Gastrocnemius medialis (tissue), 4 donors: ENCODE results near the gene WWOX. TPM values are rescaled to one million over a fixed set of nuclear protein-coding genes. Genes with fewer than 3 reads are reported as not detected.

Source experiments
- ATAC-seq, 2 donors: fragments of 150-250 bp; one replicate each; pipeline ENCODE4 v1.9.1; 2016
- DNase-seq, 2 donors: peaks; one replicate each; pipeline ENCODE4 v3.0.0-alpha.2; 2019
- H3K27ac ChIP-seq, 4 donors: fragments of 200-600 bp; sonication (generic); 1 replicate in 1 of 4; 2 replicates in 3 of 4; pipeline ENCODE4 v1.5.1; 2016 to 2018; ENCODE audit warnings: mild to moderate bottlenecking in 2 of 4, moderate library complexity in 1 of 4
- H3K27me3 ChIP-seq, 3 donors: fragments of 200-600 bp; sonication (generic) in 2 of 3; 1 replicate in 1 of 3; 2 replicates in 2 of 3; pipeline versions ENCODE4 v1.5.1 to v1.6.0; 2016 to 2019; ENCODE audit warnings: mild to moderate bottlenecking in 1 of 3, moderate library complexity in 1 of 3
- H3K36me3 ChIP-seq, 2 donors: fragments of 200-600 bp; sonication (generic) in 1 of 2; one replicate each; pipeline ENCODE4 v1.5.1; 2017 to 2018
- H3K4me1 ChIP-seq, 2 donors: fragments of 200-600 bp; sonication (generic) in 1 of 2; one replicate each; pipeline ENCODE4 v1.5.1; 2016 to 2017; ENCODE audit warnings: mild to moderate bottlenecking in 2 of 2
- H3K4me3 ChIP-seq, 4 donors: fragments of 200-600 bp; sonication (generic) in 3 of 4; 1 replicate in 1 of 4; 2 replicates in 3 of 4; pipeline ENCODE4 v1.5.1; 2016 to 2019; ENCODE audit warnings: mild to moderate bottlenecking in 2 of 4
- H3K9me3 ChIP-seq, 3 donors: fragments of 200-600 bp; sonication (generic) in 2 of 3; 1 replicate in 1 of 3; 2 replicates in 2 of 3; pipeline ENCODE4 v1.5.1; 2016 to 2019
- CTCF ChIP-seq, 5 experiments: fragments of 450-650 bp in 3 of 5; fragments of 200-600 bp in 2 of 5; sonication (generic) in 2 of 5; IDR thresholded peaks in 4 of 5; conservative IDR thresholded peaks in 1 of 5; 1 replicate in 4 of 5; 2 replicates in 1 of 5; pipeline ENCODE4 v1.5.1; 2016 to 2019; ENCODE audit warnings: antibody characterized with exemption in 5 of 5, mild to moderate bottlenecking in 3 of 5, moderate library complexity in 3 of 5
- POLR2A ChIP-seq, 2 donors: fragments of 450-650 bp; IDR thresholded peaks; one replicate each; pipeline ENCODE4 v1.6.1; 2017; ENCODE audit warnings: antibody characterized with exemption in 2 of 2, mild to moderate bottlenecking in 2 of 2, moderate library complexity in 2 of 2
- in situ Hi-C, 4 donors: fragments of 200-750 bp; cut with MboI; loops; one replicate each; pipeline versions ENCODE4 v1.15.0 to v1.8.0; 2017; ENCODE audit warnings: low sequenced_read_pairs in 4 of 4
- intact Hi-C: fragments of 100-400 bp; cut with DNase I; formaldehyde crosslinking; loops from one replicate; pipeline ENCODE4 v1.15.1; 2023; ENCODE audit warnings: low total_unique reads
- total RNA-seq, 4 donors: library from RNA; depleted of rRNA; stranded (reverse); fragments of >200 nt; gene quantifications; one replicate each; pipeline versions ENCODE4 v1.1.0 to v1.2.3, GENCODE V29; 2016

Gene WWOX
- total RNA-seq, 4 donors from 2014 or later: 3.3 to 13.0 (median 6.0) TPM

GRCh38 chr16:78469787-78470186 is 370.3 kb downstream of the WWOX start:
- TF ChIP-seq POLR2A (IDR thresholded peaks at IDR 0.05) (no peak), CTCF (IDR thresholded peaks at IDR 0.05 in 4 of 5, conservative IDR thresholded peaks at IDR 0.05 in 1 of 5) (no peak)
- ATAC-seq (no peak), DNase-seq (no peak)
- no peaks in the 10 kb centered on the region for H3K27me3 ChIP-seq
- H3K4me1 ChIP-seq: no peaks in the 10 kb centered on the region
- H3K36me3 ChIP-seq: no peaks in the 10 kb centered on the region
- no peaks in the 10 kb centered on the region for H3K9me3 ChIP-seq
- H3K4me3 ChIP-seq: no peak overlapping the region
- in situ Hi-C loops (no loop called here), intact Hi-C loops (no loop called here)
- no peak overlapping the region for H3K27ac ChIP-seq

- in situ Hi-C loops: no loop called here
- ATAC-seq: no peak
- TF ChIP-seq CTCF (IDR thresholded peaks at IDR 0.05 in 4 of 5, conservative IDR thresholded peaks at IDR 0.05 in 1 of 5): no peak
- TF ChIP-seq POLR2A (IDR thresholded peaks at IDR 0.05): no peak
- no peaks in the 10 kb centered on the region for H3K4me1 ChIP-seq
- intact Hi-C loops: no loop called here
- no peak overlapping the region for H3K4me3 ChIP-seq
- H3K27me3 ChIP-seq: no peaks in the 10 kb centered on the region
- H3K9me3 ChIP-seq: no peaks in the 10 kb centered on the region
- no peak for DNase-seq
- no peaks in the 10 kb centered on the region for H3K36me3 ChIP-seq
- H3K27ac ChIP-seq: no peak overlapping the region
These were observed 373.7 kb downstream of the WWOX start for GRCh38 chr16:78473031-78473699.

GRCh38 chr16:78474762-78475161 is 375.3 kb downstream of the WWOX start:
- no peak for DNase-seq
- Histone ChIP-seq H3K36me3 (no peaks in the 10 kb centered on the region), H3K9me3 (no peaks in the 10 kb centered on the region), H3K4me3 (no peak overlapping the region), H3K4me1 (no peaks in the 10 kb centered on the region), H3K27me3 (no peaks in the 10 kb centered on the region), H3K27ac (no peak overlapping the region)
- intact Hi-C loops (no loop called here), in situ Hi-C loops (no loop called here)
- TF ChIP-seq POLR2A (IDR thresholded peaks at IDR 0.05) (no peak), CTCF (IDR thresholded peaks at IDR 0.05 in 4 of 5, conservative IDR thresholded peaks at IDR 0.05 in 1 of 5) (no peak)
- ATAC-seq: no peak

- TF ChIP-seq CTCF (IDR thresholded peaks at IDR 0.05 in 4 of 5, conservative IDR thresholded peaks at IDR 0.05 in 1 of 5): no peak
- TF ChIP-seq POLR2A (IDR thresholded peaks at IDR 0.05): no peak
- in situ Hi-C loops (no loop called here), intact Hi-C loops (no loop called here)
These were observed 377.2 kb downstream of the WWOX start for GRCh38 chr16:78476615-78477014.

More at GRCh38 chr16:78476615-78477014, 377.2 kb downstream of the WWOX start:
- no peak for ATAC-seq
- Histone ChIP-seq H3K4me3 (no peak overlapping the region), H3K27me3 (no peaks in the 10 kb centered on the region), H3K4me1 (no peaks in the 10 kb centered on the region), H3K9me3 (no peaks in the 10 kb centered on the region), H3K27ac (no peak overlapping the region), H3K36me3 (no peaks in the 10 kb centered on the region)
- DNase-seq: no peak
